ENCODE measurements around the gene OSBPL3. TPM values are rescaled to one million over a fixed set of nuclear protein-coding genes. Genes with fewer than 3 reads are reported as not detected.

The OSBPL3 gene
- total RNA-seq, 1 donor from 2014 or later, result 37.5 TPM

DNA sequence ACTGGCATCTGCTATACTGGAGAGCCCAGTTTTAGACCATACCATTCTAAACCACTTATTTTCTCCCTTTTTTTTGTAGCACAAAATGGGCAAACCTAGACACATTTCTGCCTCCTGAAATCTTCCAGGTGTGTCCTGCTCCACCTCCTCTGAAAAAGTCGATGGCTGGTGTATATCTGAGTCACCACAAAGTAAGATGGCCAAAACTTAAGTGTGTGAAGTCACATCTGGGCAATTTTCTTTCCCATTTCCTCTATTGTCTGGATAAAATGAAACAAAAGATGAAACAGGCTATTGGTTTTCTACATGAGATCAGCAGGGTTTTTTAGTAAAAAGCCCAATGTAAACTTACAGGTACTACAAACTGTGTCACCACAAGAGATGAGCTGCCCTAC lies 65.5 kb downstream of the OSBPL3 start:
- no peak for TF ChIP-seq CTCF (IDR thresholded peaks at IDR 0.05; ENCODE audit: partially characterized antibody, unreplicated experiment)
- Mint-ChIP-seq H3K27ac (ENCODE audit: unreplicated experiment) (no peak overlapping the region), H3K36me3 (ENCODE audit: unreplicated experiment) (no peaks in the 10 kb centered on the region), H3K27me3 (ENCODE audit: unreplicated experiment) (peaks cover 3% of the 10 kb centered on the region), H3K4me3 (ENCODE audit: unreplicated experiment) (no peak overlapping the region), H3K4me1 (ENCODE audit: low read depth, unreplicated experiment) (peaks cover 7% of the 10 kb centered on the region), H3K9me3 (ENCODE audit: unreplicated experiment) (no peaks in the 10 kb centered on the region)
- no peak for DNase-seq

DNA sequence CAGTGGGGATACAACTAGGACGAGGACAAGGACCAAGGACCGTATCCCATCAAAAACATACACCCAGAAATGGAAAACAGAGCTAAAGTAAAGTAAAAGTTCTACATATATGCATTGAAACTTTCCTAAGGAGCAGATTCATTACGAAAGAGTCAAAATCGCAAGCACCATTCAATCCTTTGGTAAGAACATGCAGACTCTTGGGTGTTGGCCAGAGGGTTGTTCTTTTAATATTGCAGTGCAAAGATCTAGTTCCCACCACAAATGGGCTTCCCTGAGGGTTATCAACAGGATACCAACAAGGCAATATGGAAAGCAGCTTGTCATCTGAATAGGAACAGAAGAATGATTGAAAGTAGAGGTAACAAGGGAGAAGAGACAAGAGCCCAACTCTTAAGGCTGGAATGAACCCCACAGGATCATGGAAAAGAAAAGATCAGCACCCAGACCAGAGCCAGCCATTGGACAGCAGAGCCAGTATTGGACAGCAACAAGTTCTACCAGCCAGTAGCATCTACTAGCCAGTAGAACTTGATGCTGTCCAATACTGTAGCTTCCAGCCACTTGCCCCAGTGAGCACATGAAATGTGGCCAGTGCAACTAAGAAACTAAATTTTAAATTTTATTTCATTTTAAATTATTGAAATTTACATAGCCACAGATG lies 66.0 kb downstream of the OSBPL3 start:
- DNase-seq, result no peak
- Mint-ChIP-seq H3K36me3 (ENCODE audit: unreplicated experiment) (no peaks in the 10 kb centered on the region), H3K27ac (ENCODE audit: unreplicated experiment) (no peak overlapping the region), H3K9me3 (ENCODE audit: unreplicated experiment) (no peaks in the 10 kb centered on the region), H3K4me3 (ENCODE audit: unreplicated experiment) (no peak overlapping the region), H3K27me3 (ENCODE audit: unreplicated experiment) (peaks cover 3% of the 10 kb centered on the region), H3K4me1 (ENCODE audit: low read depth, unreplicated experiment) (peaks cover 7% of the 10 kb centered on the region)
- TF ChIP-seq CTCF (IDR thresholded peaks at IDR 0.05; ENCODE audit: partially characterized antibody, unreplicated experiment), result no peak

GRCh38 chr7:24912874-24913514 lies 67.0 kb downstream of the OSBPL3 start:
- H3K27ac Mint-ChIP-seq (ENCODE audit: unreplicated experiment), result no peak overlapping the region
- no peak for TF ChIP-seq CTCF (IDR thresholded peaks at IDR 0.05; ENCODE audit: partially characterized antibody, unreplicated experiment)
- peaks cover 1% of the 10 kb centered on the region for H3K27me3 Mint-ChIP-seq (ENCODE audit: unreplicated experiment)
- DNase-seq, result no peak
- H3K4me1 Mint-ChIP-seq (ENCODE audit: low read depth, unreplicated experiment), result peaks cover 7% of the 10 kb centered on the region
- no peak overlapping the region for H3K4me3 Mint-ChIP-seq (ENCODE audit: unreplicated experiment)
- no peaks in the 10 kb centered on the region for H3K36me3 Mint-ChIP-seq (ENCODE audit: unreplicated experiment)
- H3K9me3 Mint-ChIP-seq (ENCODE audit: unreplicated experiment), result no peaks in the 10 kb centered on the region

DNA sequence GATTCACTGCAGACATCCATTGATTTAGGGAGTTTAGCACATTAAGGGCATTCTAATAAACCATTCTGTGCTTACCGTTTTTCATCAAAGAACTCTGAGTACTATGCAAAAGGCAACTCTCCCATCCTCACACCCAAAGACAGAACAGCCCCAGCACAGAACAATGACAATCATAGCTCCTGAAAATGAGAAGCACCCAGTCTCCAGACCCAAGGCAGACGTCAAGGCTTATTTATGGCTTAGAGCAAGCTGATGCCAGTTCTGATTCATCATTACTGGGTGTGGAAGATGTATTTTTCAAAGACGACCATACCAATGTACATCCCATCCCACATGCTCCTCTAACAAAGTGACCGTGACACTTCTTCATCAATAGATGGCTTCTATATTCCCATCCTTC lies 67.6 kb downstream of the OSBPL3 start:
- no peak for TF ChIP-seq CTCF (IDR thresholded peaks at IDR 0.05; ENCODE audit: partially characterized antibody, unreplicated experiment)
- Mint-ChIP-seq H3K36me3 (ENCODE audit: unreplicated experiment) (no peaks in the 10 kb centered on the region), H3K9me3 (ENCODE audit: unreplicated experiment) (no peaks in the 10 kb centered on the region), H3K27ac (ENCODE audit: unreplicated experiment) (no peak overlapping the region), H3K4me3 (ENCODE audit: unreplicated experiment) (no peak overlapping the region), H3K27me3 (ENCODE audit: unreplicated experiment) (peaks cover 1% of the 10 kb centered on the region), H3K4me1 (ENCODE audit: low read depth, unreplicated experiment) (peaks cover 7% of the 10 kb centered on the region)
- DNase-seq, result no peak

DNA sequence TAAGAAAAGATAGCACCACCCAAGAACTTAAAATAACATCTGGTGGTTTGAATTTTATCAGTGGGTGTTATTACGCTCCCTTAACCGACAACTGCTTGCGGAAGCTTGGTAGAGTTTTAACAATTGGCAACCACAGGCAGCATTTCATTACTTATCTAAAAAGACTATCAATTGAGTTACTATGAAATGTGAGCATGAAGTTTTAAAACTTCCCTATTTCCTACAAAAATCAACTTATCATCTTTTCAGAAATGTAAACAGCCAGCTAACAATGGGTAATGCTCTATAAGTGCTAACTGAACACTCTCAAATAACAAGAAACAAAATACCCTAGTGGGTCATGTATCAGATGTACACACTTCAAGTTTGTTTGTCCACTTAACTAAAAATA lies 68.8 kb downstream of the OSBPL3 start:
- no peak overlapping the region for H3K4me3 Mint-ChIP-seq (ENCODE audit: unreplicated experiment)
- H3K27me3 Mint-ChIP-seq (ENCODE audit: unreplicated experiment), result peaks cover 1% of the 10 kb centered on the region
- H3K36me3 Mint-ChIP-seq (ENCODE audit: unreplicated experiment), result no peaks in the 10 kb centered on the region
- H3K4me1 Mint-ChIP-seq (ENCODE audit: low read depth, unreplicated experiment), result peaks cover 4% of the 10 kb centered on the region
- no peaks in the 10 kb centered on the region for H3K9me3 Mint-ChIP-seq (ENCODE audit: unreplicated experiment)
- no peak for TF ChIP-seq CTCF (IDR thresholded peaks at IDR 0.05; ENCODE audit: partially characterized antibody, unreplicated experiment)
- no peak overlapping the region for H3K27ac Mint-ChIP-seq (ENCODE audit: unreplicated experiment)
- DNase-seq, result no peak
